HG03565 (cell line): ENCODE results near the gene AGFG2.
"Not testable (repeated sequence)": the region's sequence is repeated elsewhere in the genome, so short reads cannot be mapped to it uniquely, and the experiment has no call there.

Experiments used
- ATAC-seq: cut with Tn5 transposase; IDR thresholded peaks from one replicate; pipeline ENCODE4 v1.9.1; 2021; ENCODE audit warnings: mild to moderate bottlenecking, moderate library complexity; ENCODE audit not compliant: unreplicated experiment

Gene AGFG2, protein sequence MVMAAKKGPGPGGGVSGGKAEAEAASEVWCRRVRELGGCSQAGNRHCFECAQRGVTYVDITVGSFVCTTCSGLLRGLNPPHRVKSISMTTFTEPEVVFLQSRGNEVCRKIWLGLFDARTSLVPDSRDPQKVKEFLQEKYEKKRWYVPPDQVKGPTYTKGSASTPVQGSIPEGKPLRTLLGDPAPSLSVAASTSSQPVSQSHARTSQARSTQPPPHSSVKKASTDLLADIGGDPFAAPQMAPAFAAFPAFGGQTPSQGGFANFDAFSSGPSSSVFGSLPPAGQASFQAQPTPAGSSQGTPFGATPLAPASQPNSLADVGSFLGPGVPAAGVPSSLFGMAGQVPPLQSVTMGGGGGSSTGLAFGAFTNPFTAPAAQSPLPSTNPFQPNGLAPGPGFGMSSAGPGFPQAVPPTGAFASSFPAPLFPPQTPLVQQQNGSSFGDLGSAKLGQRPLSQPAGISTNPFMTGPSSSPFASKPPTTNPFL

GRCh38 chr7:100538654-100539435, at the start of gene AGFG2:
AGFG2 (plus strand) TSS chr7:100539203; CDS start chr7:100539347, 144 bp downstream.
- peak; percentile 84 for ATAC-seq

DNA sequence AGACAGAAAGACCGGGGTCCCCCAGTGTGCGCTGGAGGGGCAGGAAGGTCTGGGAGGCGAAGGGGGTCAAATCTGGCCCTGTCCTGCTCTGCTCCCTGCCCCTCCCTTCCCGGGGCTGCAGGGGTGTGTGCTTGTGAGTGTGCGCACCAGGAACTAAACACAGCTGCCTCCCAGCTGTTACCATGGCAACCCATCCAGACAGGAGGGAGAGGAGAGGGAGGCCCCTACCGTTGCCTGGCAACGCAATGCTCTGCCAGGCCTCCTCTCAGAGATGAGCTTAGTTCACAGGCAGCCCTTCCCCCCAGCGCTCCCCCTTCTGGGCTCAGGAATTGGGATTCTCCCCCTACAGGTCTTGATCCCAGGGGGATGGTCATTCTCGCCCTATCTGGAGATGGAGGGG, 49.2 kb upstream of the AGFG2 start:
- ATAC-seq, result no peak

DNA sequence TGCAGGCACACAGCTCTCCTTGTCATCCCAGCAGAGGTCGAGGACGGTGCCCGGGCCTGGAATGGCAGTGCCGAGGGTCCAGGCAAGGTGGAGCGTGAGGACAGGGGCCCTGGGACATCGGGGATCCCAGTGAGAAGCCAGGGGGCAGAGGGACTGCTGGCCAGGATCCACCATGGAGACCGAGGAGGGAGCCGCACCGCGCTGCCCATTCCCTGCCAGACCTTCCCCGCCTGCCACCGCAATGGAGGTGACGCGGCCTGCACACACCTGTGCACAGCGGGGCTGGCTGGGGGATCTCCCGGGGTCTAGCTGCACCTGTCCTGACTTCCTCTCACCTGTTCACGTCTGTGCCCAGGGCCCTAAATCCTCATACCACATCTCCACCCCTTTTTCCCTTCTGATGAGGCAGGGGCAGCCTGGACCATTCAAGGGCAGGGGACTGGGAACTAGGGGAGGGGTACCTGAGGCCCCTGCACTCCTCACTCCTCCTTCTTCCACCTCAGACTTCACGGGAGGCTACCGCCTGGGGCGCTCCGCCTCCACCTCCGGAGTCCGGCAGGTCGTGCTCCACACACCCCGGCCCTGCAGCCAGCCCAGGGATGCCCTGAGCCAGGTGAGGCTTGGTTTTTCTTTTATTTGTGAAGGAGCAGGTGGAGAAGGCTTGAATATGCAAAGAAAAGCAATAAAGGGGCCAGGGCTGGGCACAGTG, 48.4 kb upstream of the AGFG2 start:
- ATAC-seq, result no peak

- no peak for ATAC-seq
These were observed 47.8 kb upstream of the AGFG2 start for GRCh38 chr7:100491192-100491578.

- ATAC-seq, result no peak
These were observed 46.1 kb upstream of the AGFG2 start for GRCh38 chr7:100492738-100493475.

GRCh38 chr7:100493476-100494264, 45.3 kb upstream of the AGFG2 start:
- no peak for ATAC-seq

DNA sequence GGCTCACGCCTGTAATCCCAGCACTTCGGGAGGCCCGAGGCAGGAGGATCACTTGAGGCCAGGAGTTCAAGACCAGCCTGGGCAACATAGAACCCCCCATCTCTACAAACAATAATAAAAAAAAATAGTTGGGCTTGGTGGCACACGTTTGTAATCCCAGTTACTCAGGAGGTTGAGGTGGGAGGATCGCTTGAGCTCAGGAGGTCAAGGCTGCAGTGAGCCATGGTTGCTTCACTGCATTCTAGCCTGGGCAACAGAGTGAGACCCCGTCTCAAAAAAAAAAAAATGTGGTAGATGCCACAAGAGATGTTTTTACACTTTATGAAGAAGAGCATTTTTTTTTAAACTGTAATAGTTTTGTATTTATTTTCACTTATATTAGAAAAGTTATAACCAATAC, 42.5 kb upstream of the AGFG2 start:
- ATAC-seq, result no peak

GRCh38 chr7:100500743-100501142, 38.3 kb upstream of the AGFG2 start:
- not testable (repeated sequence) for ATAC-seq

DNA sequence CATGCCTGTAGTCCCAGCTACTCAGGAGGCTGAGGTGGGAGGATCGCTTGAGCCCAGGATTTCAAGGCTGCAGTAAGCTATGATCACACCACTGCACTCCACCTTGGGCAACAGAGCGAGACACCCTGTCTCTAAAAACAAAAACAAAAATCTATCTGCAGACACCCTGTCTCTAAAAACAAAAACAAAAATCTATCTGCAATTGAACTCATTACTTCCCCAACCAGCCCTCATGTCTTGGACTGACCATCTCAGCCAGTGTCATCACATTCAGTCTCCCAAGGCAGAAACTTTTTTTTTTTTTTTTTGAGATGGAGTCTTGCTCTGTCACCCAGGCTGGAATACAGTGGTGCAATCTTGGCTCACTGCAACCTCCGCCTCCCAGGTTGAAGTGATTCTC, 35.0 kb upstream of the AGFG2 start:
- not testable (repeated sequence) for ATAC-seq

- no peak for ATAC-seq
These were observed 34.0 kb upstream of the AGFG2 start for GRCh38 chr7:100504887-100505611.

DNA sequence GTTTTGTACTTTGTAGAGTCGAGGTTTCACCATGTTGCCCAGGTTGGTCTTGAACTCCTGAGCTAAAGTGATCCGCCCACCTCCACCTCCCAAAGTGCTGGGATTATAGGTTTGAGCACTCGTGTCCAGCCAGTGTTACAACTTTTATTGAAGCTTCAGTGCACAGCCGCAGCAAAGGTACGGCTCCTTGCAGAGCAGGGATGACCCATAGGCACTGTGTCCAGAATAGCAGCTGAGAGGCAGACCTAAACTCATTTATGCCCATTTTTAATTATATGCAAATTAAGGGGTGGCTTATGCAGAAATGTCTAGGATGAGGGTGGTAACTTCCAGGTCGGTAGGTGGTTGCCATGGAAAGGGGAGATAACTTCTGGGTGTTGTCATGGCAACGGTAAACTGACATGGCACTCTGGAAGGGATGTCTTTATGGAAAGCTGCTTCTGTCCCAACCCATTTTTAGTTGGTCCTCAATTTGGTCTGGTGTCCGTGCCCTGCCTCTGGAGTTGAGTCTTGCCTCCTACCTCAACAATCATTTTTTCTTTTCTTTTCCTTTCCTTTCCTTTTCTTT, 32.6 kb upstream of the AGFG2 start:
- ATAC-seq, result no peak

DNA sequence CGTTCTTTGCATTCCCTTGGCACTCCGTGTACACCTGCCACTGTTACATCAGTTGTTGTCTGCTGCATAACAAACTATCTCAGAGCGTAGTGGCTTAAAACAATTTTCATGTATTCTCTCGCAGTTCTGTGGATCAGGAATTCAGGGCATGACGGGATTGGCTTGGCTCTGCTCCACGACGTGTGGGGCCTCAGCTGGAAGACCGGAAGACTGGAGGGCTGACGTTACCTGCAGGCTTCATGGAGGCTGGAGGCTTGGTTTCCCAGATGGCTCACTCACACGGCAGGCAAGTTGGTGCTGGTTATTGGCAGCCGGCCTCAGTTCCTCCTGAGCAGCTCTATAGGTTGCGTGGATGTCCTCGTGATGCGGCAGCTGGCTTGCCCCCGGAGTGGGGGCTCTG, 29.8 kb upstream of the AGFG2 start:
- ATAC-seq, result no peak

DNA sequence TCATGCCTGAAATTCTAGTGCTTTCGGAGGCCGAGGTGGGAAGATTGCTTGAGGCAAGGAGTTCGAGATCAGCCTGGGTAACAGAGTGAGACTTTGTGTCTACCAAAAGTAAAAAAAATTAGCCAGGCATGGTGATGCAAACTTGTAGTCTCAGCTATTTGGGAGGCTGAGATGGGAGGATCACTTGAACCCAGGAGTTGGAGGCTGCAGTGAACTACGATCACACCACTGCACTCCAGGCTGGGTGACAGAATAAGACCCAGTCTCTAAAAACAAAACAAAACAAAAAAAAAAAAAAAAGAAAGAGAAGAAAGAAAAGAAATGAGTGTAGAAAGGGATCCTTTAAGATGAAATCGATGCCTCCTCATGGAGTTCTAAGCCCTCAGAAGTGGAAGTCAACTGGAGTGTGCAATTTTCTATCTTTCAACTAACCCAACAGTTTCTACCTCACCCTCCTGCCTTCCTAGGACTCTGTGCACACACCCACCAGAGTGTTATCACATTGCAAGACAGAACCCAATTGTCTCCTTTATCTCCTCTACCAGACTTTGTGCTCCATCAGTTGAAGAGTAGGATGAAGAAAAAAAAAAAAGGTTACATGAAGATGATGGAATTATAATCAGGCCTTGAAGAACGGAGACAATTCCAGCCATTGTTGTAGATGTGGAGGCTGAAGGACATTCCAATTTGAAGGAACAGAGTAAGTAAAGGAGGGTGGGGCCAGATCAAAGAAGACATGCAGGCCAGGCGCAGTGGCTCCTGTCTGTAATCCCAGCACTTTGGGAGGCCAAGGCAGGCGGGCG, 28.4 kb upstream of the AGFG2 start:
- ATAC-seq, result no peak

DNA sequence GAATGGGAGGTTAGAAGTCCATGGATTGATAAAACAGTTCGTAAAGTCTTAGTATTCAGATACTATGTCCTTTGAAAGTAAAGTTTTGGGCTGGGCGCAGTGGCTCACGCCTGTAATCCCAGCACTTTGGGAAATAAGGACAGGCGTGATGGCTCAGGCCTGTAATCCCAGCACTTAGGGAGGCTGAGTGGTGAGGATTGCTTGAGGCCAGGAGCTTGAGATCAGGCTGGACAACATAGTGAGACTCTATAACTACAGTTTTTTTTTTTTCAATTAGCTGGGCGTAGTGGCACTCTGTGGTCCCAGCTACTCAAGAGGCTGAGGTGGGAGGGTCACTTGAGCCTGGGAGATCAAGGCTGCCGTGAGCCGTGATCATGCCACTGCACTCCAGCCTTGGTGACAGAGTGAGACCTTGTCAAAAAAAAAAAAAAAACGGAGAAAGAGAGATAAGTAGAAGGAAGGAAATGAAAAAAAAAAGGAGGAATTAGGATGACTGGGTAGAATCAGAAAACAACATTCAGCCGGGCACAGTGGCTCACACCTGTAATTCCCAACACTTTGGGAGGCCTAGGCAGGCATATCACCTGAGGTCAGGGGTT, 25.7 kb upstream of the AGFG2 start:
- no peak for ATAC-seq

GRCh38 chr7:100515072-100515532, 23.9 kb upstream of the AGFG2 start:
- ATAC-seq, result no peak

DNA sequence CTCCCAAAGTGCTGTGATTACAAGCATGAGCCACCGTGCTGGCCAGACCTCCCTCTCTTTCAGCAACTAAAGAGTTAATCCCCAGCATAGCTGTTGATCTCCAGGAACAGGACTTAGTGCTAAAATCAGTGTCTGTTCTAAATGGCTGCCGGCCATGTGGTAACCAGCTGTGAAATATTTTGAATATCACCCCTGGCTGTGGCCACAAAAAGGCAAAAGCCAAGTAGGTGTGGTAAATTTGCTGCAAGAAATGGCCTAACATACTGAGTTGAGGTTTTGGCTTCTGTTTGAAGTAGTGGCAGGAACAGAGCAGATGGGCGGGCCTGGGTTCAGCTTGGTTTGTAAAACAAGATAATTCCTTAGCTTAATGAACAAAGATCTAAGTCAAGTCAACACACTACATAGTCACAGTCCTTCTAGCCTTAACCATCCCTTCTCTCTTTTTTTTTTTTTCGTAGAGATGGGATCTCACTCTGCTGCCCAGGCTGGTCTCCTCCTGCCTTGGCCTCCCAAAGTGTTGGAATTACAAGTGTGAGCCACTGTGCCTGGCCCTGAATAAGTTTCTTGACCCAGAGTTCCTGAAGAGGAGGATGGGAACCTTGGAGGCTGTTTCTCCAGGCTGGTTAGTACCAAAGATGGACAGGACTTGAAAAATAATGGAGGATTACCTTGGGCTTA, 22.7 kb upstream of the AGFG2 start:
- ATAC-seq, result no peak

DNA sequence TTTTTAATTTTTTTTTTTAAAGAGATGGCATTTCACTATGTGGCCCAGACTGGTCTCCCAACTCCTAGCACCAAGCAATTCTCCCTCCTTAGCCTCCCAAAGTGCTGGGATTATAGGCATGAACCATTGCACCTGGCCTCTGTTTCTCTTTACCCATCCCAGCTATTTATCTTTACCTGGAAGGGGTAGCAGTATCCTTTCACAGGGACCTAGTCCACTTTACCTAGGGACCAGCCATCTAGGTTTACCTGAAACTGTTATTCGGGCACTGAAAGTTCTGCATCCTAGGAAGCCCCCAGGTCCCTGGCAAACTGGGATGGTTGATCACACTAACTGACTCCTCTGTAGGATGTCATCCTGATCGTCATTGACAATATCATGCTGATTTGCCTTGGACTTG, 21.7 kb upstream of the AGFG2 start:
- ATAC-seq, result no peak
